ENCODE results near the gene RND2. TPM values are rescaled to one million over a fixed set of nuclear protein-coding genes. Genes with fewer than 3 reads are reported as not detected.
"Not testable (repeated sequence)": the region's sequence is repeated elsewhere in the genome, so short reads cannot be mapped to it uniquely, and the experiment has no call there.

Gene RND2
- total RNA-seq, 1 donor from 2014 or later: 0.40 TPM

- no peak for DNase-seq (ENCODE audit: low read depth)
Observed at GRCh38 chr17:42982266-42982665, 42.8 kb upstream of the RND2 start.

DNA sequence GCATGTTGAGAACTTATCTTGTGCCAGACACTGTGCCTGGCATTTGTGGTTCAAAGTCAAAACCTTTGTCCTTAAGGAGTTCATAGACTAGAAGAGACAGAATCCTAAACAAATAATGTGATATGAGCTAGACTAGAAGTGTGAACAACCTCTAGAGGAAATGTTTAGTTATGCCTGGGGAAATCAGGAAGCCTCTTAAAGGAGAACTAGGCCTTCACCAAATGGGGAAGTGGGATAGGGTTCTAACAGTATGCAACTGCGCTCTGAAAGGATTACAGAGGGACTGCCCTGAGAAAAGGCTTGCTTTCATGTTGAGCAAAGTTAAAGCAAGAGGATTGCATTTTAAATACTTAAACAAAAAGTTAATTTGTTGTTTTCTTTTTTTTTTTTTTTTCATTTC, 39.8 kb upstream of the RND2 start:
- DNase-seq (ENCODE audit: low read depth): no peak
- TF ChIP-seq, protein P1, sequence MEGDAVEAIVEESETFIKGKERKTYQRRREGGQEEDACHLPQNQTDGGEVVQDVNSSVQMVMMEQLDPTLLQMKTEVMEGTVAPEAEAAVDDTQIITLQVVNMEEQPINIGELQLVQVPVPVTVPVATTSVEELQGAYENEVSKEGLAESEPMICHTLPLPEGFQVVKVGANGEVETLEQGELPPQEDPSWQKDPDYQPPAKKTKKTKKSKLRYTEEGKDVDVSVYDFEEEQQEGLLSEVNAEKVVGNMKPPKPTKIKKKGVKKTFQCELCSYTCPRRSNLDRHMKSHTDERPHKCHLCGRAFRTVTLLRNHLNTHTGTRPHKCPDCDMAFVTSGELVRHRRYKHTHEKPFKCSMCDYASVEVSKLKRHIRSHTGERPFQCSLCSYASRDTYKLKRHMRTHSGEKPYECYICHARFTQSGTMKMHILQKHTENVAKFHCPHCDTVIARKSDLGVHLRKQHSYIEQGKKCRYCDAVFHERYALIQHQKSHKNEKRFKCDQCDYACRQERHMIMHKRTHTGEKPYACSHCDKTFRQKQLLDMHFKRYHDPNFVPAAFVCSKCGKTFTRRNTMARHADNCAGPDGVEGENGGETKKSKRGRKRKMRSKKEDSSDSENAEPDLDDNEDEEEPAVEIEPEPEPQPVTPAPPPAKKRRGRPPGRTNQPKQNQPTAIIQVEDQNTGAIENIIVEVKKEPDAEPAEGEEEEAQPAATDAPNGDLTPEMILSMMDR (conservative IDR thresholded peaks at IDR 0.05; ENCODE audit: low read depth, low read length): no peak
- no peak overlapping the region for H3K4me3 ChIP-seq (ENCODE audit: low read depth, low read length)

More at GRCh38 chr17:42982266-42982665, 42.8 kb upstream of the RND2 start:
- TF ChIP-seq, protein P1 (conservative IDR thresholded peaks at IDR 0.05; ENCODE audit: low read depth, low read length): no peak
- no peak overlapping the region for H3K4me3 ChIP-seq (ENCODE audit: low read depth, low read length)

DNA sequence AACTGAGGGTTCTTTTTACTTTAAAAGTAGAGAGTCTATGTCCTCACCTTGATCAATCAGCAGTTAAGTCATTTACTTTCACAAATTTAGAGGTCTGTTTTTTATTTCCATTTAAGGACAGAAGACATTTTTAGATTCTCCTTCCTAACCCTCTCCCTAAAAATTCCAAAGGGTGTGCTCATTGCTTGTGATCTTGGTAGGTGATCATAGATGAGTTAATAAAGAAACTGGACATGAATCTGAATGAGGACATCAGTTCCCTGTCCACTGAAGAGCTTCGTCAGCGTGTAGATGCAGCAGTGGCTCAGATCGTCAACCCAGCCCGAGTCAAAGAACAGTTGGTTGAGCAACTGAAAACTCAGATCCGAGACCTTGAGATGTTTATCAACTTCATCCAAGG, 35.9 kb upstream of the RND2 start:
- H3K4me3 ChIP-seq (ENCODE audit: low read depth, low read length): no peak overlapping the region
- TF ChIP-seq, protein P1 (conservative IDR thresholded peaks at IDR 0.05; ENCODE audit: low read depth, low read length): no peak
- no peak for DNase-seq (ENCODE audit: low read depth)

GRCh38 chr17:42989726-42990652, 35.0 kb upstream of the RND2 start:
- no peak overlapping the region for H3K4me3 ChIP-seq (ENCODE audit: low read depth, low read length)
- TF ChIP-seq, protein P1 (conservative IDR thresholded peaks at IDR 0.05; ENCODE audit: low read depth, low read length): no peak
- no peak for DNase-seq (ENCODE audit: low read depth)

DNA sequence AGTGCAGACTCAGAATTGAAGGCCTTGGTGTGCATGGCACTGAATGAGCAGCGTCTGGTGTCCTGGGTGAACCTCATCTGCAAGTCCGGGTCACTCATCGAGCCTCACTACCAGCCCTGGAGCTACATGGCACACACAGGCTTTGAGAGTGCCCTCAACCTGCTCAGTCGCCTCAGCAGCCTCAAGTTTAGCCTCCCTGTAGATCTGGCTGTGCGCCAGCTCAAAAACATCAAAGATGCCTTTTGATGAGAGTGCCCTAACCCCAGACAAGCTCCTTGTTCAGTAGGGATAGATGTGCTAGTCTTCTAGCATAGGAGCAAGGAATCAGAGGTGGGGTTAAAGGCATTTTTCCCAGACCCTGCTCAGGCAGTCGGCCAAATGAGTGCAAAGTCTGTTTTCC, 33.6 kb upstream of the RND2 start:
- TF ChIP-seq, protein P1 (conservative IDR thresholded peaks at IDR 0.05; ENCODE audit: low read depth, low read length): no peak
- H3K4me3 ChIP-seq (ENCODE audit: low read depth, low read length): no peak overlapping the region
- no peak for DNase-seq (ENCODE audit: low read depth)

DNA sequence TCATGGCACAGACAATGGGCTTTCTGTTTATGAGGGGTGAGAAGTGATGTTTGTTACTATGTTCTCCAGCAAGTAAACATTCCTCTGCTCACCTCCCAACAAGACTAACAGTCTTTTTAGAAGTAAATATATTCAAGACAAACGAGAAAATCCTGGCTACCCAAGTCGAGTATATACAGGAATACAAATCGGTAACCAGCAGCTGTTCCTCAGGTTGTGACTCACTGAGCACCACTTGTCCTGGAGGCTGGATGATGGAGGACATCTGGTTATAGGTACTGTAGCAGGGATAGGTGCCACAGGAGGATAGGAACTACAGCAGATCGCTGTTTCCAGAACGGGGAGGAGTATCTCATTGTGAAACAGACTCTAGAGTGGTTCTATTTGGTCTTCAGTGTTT, 32.2 kb upstream of the RND2 start:
- H3K4me3 ChIP-seq (ENCODE audit: low read depth, low read length): no peak overlapping the region
- DNase-seq (ENCODE audit: low read depth): no peak
- TF ChIP-seq, protein P1 (conservative IDR thresholded peaks at IDR 0.05; ENCODE audit: low read depth, low read length): no peak

GRCh38 chr17:42993913-42994312, 31.1 kb upstream of the RND2 start:
- DNase-seq (ENCODE audit: low read depth); H3K4me3 ChIP-seq (ENCODE audit: low read depth, low read length): not testable (repeated sequence)

All from epithelial cell of proximal tubule (primary cell).